ENCODE data around the gene ALPI. TPM values are rescaled to one million over a fixed set of nuclear protein-coding genes. Genes with fewer than 3 reads are reported as not detected.

ALPI gene
- total RNA-seq, 1 donor from 2014 or later, result not detected

DNA sequence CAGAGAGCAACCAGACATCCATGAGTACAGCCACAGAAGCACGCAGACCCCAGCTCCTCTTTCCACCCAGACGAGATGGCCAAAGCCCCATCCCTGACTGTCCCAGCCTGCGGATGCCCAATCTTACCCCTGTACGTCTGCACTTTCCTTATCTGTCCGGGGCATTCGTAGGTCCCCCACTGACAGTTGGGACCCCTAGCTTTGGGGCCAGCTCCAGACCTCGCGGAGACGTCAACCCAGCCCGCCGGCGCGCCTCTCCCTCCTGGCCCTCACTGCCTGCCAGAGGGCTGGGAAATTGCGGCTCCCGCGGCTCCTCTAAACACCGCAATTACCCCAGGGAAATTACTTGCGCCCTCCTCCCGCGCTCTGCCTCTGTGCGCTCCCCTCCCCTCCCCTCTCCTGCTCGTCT, 29.4 kb downstream of the ALPI start:
- peak overlapping the region; percentile 62 for H3K4me3 Mint-ChIP-seq
- no peaks in the 10 kb centered on the region for H3K79me2 ChIP-seq (ENCODE audit: low read depth)
- peaks cover 87% of the 10 kb centered on the region for H3K27me3 ChIP-seq

DNA sequence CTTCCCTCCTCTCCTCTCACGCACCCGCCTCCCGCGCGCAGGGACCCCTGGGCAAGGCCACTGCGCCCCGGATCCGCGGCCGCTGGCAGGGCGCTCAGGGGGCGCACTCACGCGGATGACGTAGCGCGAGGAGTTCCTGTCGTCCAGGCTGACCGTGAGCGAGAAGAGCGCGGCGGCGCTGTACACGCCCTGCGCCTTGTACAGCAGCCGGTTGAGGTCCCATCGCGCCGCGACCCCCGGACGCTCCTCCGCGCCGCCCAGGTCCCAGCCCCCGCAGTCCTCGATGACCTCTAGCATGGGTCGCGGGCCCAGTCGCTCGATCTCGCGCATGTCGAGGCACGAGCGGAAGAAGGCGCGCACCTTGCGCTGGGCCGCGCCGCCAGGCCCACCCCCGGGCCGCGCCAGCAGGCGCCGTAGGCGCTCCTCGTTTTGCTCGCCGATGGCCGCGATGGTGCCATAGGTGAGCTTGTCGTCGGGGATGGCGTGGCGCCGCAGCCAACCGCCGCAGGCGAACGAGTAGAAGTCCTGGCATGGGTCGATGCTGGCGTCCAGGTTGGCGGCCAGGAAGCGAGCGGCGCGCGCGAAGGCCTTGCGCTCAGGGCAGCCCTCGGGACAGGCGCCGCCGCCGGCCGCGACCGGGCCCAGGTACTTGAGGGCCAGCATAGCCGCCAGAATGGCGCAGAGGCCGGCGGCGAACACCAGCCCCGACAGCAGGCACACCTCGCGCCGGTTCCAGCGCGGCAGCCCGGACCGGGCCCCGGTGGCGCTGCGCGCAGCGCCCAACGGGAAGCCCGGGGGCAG, 30.0 kb downstream of the ALPI start:
- Histone ChIP-seq H2AFZ (replicated peaks) (peak overlapping the region; percentile 57), H3K27me3 (peaks cover 88% of the 10 kb centered on the region), H3F3A (ENCODE audit: low read depth) (peaks cover 18% of the 10 kb centered on the region), H3K9ac (no peak overlapping the region), H3K9me3 (ENCODE audit: low read depth) (no peaks in the 10 kb centered on the region), H3K36me3 (no peaks in the 10 kb centered on the region), H3K4me1 (peaks cover 34% of the 10 kb centered on the region), H3K4me3 (peak overlapping the region; percentile 30), H3K4me2 (peak overlapping the region; percentile 92), H3K27ac (no peak overlapping the region), H3K79me2 (ENCODE audit: low read depth) (no peaks in the 10 kb centered on the region), H4K20me1 (ENCODE audit: low read depth) (peaks cover 43% of the 10 kb centered on the region)
- H3K36me3 Mint-ChIP-seq, result no peaks in the 10 kb centered on the region
- no peak overlapping the region for H3K27ac Mint-ChIP-seq
- TF ChIP-seq EZH2phosphoT487 (IDR thresholded peaks at IDR 0.05) (peak; percentile 97), EZH2 (IDR thresholded peaks at IDR 0.05) (peak; percentile 99)
- TF ChIP-seq, protein P1, sequence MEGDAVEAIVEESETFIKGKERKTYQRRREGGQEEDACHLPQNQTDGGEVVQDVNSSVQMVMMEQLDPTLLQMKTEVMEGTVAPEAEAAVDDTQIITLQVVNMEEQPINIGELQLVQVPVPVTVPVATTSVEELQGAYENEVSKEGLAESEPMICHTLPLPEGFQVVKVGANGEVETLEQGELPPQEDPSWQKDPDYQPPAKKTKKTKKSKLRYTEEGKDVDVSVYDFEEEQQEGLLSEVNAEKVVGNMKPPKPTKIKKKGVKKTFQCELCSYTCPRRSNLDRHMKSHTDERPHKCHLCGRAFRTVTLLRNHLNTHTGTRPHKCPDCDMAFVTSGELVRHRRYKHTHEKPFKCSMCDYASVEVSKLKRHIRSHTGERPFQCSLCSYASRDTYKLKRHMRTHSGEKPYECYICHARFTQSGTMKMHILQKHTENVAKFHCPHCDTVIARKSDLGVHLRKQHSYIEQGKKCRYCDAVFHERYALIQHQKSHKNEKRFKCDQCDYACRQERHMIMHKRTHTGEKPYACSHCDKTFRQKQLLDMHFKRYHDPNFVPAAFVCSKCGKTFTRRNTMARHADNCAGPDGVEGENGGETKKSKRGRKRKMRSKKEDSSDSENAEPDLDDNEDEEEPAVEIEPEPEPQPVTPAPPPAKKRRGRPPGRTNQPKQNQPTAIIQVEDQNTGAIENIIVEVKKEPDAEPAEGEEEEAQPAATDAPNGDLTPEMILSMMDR (IDR thresholded peaks at IDR 0.05), result no peak
- peaks cover 56% of the 10 kb centered on the region for H3K27me3 Mint-ChIP-seq (ENCODE audit: insufficient read depth, low read depth)
- peaks cover 18% of the 10 kb centered on the region for H3K4me1 Mint-ChIP-seq
- peak; percentile 63 for DNase-seq (ENCODE audit: low spot score)
- no peak overlapping the region for H3K4me3 Mint-ChIP-seq
- peaks cover 2% of the 10 kb centered on the region for H3K9me3 Mint-ChIP-seq

More for the DNA sequence above, 29.4 kb downstream of the ALPI start:
- Mint-ChIP-seq H3K9me3 (peaks cover 2% of the 10 kb centered on the region), H3K27ac (no peak overlapping the region), H3K36me3 (no peaks in the 10 kb centered on the region), H3K27me3 (ENCODE audit: insufficient read depth, low read depth) (peaks cover 55% of the 10 kb centered on the region), H3K4me1 (peaks cover 18% of the 10 kb centered on the region)
- Histone ChIP-seq H3K4me2 (peak overlapping the region; percentile 92), H2AFZ (replicated peaks) (peak overlapping the region; percentile 57), H4K20me1 (ENCODE audit: low read depth) (peaks cover 43% of the 10 kb centered on the region), H3K27ac (no peak overlapping the region), H3K9ac (no peak overlapping the region), H3K4me1 (peaks cover 34% of the 10 kb centered on the region), H3K9me3 (ENCODE audit: low read depth) (no peaks in the 10 kb centered on the region), H3F3A (ENCODE audit: low read depth) (peaks cover 18% of the 10 kb centered on the region), H3K36me3 (no peaks in the 10 kb centered on the region), H3K4me3 (peak overlapping the region; percentile 30)
- no peak for DNase-seq (ENCODE audit: low spot score)
- TF ChIP-seq EZH2 (IDR thresholded peaks at IDR 0.05), result no peak
- TF ChIP-seq, protein P1 (IDR thresholded peaks at IDR 0.05), result no peak
- TF ChIP-seq EZH2phosphoT487 (IDR thresholded peaks at IDR 0.05), result no peak

DNA sequence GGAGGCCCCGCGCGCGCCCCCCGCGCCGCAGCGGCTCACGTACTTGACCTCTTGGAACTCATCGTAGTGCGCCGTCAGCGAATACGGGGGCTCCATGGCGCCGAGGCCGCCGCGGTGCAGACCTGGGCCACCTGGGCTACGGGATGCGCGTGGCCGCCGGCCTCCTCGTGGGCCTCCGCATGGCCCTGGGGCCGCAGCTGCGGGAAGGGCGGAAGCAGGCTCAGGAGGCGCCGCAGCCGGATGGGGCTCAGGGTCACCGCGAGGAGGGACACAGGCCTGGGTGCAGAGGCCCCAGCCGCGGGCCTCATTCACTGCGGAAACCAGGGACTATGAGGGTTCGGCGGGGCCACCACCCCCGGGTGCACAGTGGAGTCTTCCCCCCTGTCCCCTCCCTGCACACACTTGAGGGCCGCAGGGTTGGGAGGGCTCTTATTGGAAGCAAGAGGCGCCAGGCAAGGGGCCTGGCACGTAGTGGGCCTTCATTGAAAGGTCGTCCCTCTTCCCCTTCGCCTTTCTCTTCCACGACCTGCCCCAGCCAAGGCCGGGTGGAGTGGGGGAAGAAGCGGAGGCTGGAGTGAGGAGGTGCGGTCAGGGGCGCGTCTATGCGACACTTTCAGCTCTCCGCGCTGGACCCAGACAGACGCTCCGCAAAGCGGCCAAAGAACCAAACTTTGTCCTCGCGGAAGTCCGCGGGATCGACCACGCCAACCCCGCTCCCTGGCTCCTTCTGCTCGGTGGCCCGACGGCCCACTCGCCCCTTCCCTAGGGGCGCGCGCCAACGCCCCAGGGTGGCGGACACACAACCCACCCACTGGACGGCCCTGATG, 30.8 kb downstream of the ALPI start:
- peaks cover 43% of the 10 kb centered on the region for H4K20me1 ChIP-seq (ENCODE audit: low read depth)
- peaks cover 18% of the 10 kb centered on the region for H3F3A ChIP-seq (ENCODE audit: low read depth)
- TF ChIP-seq, protein P1 (IDR thresholded peaks at IDR 0.05), result no peak
- TF ChIP-seq EZH2phosphoT487 (IDR thresholded peaks at IDR 0.05) (peak; percentile 79), EZH2 (IDR thresholded peaks at IDR 0.05) (peak; percentile 83)
- peaks cover 2% of the 10 kb centered on the region for H3K9me3 Mint-ChIP-seq
- no peak overlapping the region for H3K27ac Mint-ChIP-seq
- H3K27me3 ChIP-seq, result peaks cover 86% of the 10 kb centered on the region
- no peak overlapping the region for H3K27ac ChIP-seq
- no peak overlapping the region for H3K9ac ChIP-seq
- H3K4me3 ChIP-seq, result peak overlapping the region; percentile 61
- no peaks in the 10 kb centered on the region for H3K36me3 Mint-ChIP-seq
- H3K36me3 ChIP-seq, result no peaks in the 10 kb centered on the region
- H3K4me1 Mint-ChIP-seq, result peaks cover 16% of the 10 kb centered on the region
- no peaks in the 10 kb centered on the region for H3K79me2 ChIP-seq (ENCODE audit: low read depth)
- peaks cover 34% of the 10 kb centered on the region for H3K4me1 ChIP-seq
- no peaks in the 10 kb centered on the region for H3K9me3 ChIP-seq (ENCODE audit: low read depth)
- H3K4me2 ChIP-seq, result peak overlapping the region; percentile 92
- H2AFZ ChIP-seq (replicated peaks), result peak overlapping the region; percentile 92
- DNase-seq (ENCODE audit: low spot score), result no peak
- peak overlapping the region; percentile 77 for H3K4me3 Mint-ChIP-seq
- peaks cover 59% of the 10 kb centered on the region for H3K27me3 Mint-ChIP-seq (ENCODE audit: insufficient read depth, low read depth)
